Suprapubic skin (tissue), 4 donors: ENCODE data around the gene CYP26B1.

Experiments
- EP300 ChIP-seq: sonication (generic); formaldehyde crosslinking; IDR thresholded peaks from one replicate; pipeline ENCODE4 v1.6.1; 2017; ENCODE audit warnings: antibody characterized with exemption
- POLR2A ChIP-seq, 2 donors: fragments of 450-650 bp; IDR thresholded peaks; one replicate each; pipeline ENCODE4 v1.6.1; 2017; ENCODE audit warnings: antibody characterized with exemption in 2 of 2, mild to moderate bottlenecking in 2 of 2, moderate library complexity in 2 of 2
- POLR2AphosphoS5 ChIP-seq, 3 donors: sonication (generic); formaldehyde crosslinking; IDR thresholded peaks; one replicate each; pipeline ENCODE4 v1.6.1; 2017; ENCODE audit warnings: antibody characterized with exemption in 3 of 3
- TF ChIP-seq, protein P1 (sequence below), 2 donors: fragments of 200-600 bp in 1 of 2; fragments of 450-650 bp in 1 of 2; sonication (generic) in 1 of 2; IDR thresholded peaks; one replicate each; pipeline ENCODE4 v1.5.1; 2016 to 2019; ENCODE audit warnings: antibody characterized with exemption in 2 of 2, mild to moderate bottlenecking in 1 of 2, moderate library complexity in 1 of 2

GRCh38 chr2:72180351-72180750 is 32.7 kb upstream of the CYP26B1 start:
- TF ChIP-seq, protein P1, sequence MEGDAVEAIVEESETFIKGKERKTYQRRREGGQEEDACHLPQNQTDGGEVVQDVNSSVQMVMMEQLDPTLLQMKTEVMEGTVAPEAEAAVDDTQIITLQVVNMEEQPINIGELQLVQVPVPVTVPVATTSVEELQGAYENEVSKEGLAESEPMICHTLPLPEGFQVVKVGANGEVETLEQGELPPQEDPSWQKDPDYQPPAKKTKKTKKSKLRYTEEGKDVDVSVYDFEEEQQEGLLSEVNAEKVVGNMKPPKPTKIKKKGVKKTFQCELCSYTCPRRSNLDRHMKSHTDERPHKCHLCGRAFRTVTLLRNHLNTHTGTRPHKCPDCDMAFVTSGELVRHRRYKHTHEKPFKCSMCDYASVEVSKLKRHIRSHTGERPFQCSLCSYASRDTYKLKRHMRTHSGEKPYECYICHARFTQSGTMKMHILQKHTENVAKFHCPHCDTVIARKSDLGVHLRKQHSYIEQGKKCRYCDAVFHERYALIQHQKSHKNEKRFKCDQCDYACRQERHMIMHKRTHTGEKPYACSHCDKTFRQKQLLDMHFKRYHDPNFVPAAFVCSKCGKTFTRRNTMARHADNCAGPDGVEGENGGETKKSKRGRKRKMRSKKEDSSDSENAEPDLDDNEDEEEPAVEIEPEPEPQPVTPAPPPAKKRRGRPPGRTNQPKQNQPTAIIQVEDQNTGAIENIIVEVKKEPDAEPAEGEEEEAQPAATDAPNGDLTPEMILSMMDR (IDR thresholded peaks at IDR 0.05): no peak
- TF ChIP-seq EP300: no peak
- TF ChIP-seq POLR2AphosphoS5 (IDR thresholded peaks at IDR 0.05): no peak
- TF ChIP-seq POLR2A (IDR thresholded peaks at IDR 0.05): no peak
